Endothelial cell of umbilical vein (primary cell): Measurements from ENCODE around the gene PLXNA4. TPM values are rescaled to one million over a fixed set of nuclear protein-coding genes. Genes with fewer than 3 reads are reported as not detected.

Experiments used
- BruUV-seq: library from RNA; stranded (reverse); fragments of 400-500 nt; replicated peaks from 2 replicates; lab custom pipeline; 2021; lab: Mats Ljungman, UMichigan
- CTCF ChIA-PET: fragments of 300-600, 350-600 bp; sonication (Branson Sonifier 250); formaldehyde crosslinking; loops from one replicate; lab custom pipeline; 2021; ENCODE audit warnings: antibody characterized with exemption, inconsistent platforms; lab: Charles Lee
- POLR2A ChIA-PET: fragments of 300-600, 350-600 bp; sonication (Branson Sonifier 250); formaldehyde crosslinking; loops from one replicate; lab custom pipeline; 2021; ENCODE audit warnings: antibody characterized with exemption, inconsistent platforms; lab: Charles Lee
- DNase-seq: peaks from one replicate; pipeline ENCODE4 v3.0.0-alpha.2; 2011; ENCODE audit warnings: low read depth, low spot score
- FAIRE-seq: peaks from 2 replicates; lab custom pipeline; 2011; peaks lifted over from hg19 to GRCh38; lab: Jason Lieb, UNC
- H2AFZ ChIP-seq: 2 replicates; pipeline ENCODE4 v1.6.0; 2012; ENCODE audit warnings: low read depth, low read length, control low read depth, inconsistent platforms
- H3K27ac ChIP-seq: 2 replicates; pipeline ENCODE4 v1.5.1; 2011; ENCODE audit warnings: low read depth, mild to moderate bottlenecking, control low read depth, low read length, moderate library complexity; ENCODE audit not compliant: insufficient read depth
- H3K27me3 ChIP-seq, 2 experiments: 2 replicates each; pipeline versions ENCODE4 v1.6.0 to v1.6.1; 2011; ENCODE audit warnings: low read length in 2 of 2, mixed read lengths in 1 of 2; ENCODE audit not compliant: control insufficient read depth in 2 of 2, insufficient read depth in 2 of 2
- H3K36me3 ChIP-seq, 2 experiments: 2 replicates in 1 of 2; 3 replicates in 1 of 2; pipeline ENCODE4 v1.5.1; 2011; ENCODE audit warnings: low read length in 2 of 2, mild to moderate bottlenecking in 1 of 2, moderate library complexity in 1 of 2; ENCODE audit not compliant: control insufficient read depth in 2 of 2, insufficient read depth in 2 of 2; ENCODE audit errors: extremely low read depth in 1 of 2
- H3K4me1 ChIP-seq: 3 replicates; pipeline ENCODE4 v1.5.1; 2011; ENCODE audit warnings: mild to moderate bottlenecking, low read length; ENCODE audit not compliant: control insufficient read depth, insufficient read depth; ENCODE audit errors: extremely low read depth
- H3K4me2 ChIP-seq: 2 replicates; pipeline ENCODE4 v1.6.1; 2011; ENCODE audit warnings: low read length, control low read depth, mixed read lengths; ENCODE audit not compliant: insufficient read depth
- H3K4me3 ChIP-seq, 3 experiments: fragments of 200-600 bp in 1 of 3; sonication (generic), shearing (Covaris generic) in 1 of 3; replicated peaks in 1 of 3; 2 replicates each; pipeline ENCODE4 v1.5.1; 2011 to 2016; ENCODE audit warnings: control low read depth in 3 of 3, low read length in 3 of 3, mild to moderate bottlenecking in 2 of 3, inconsistent platforms in 1 of 3, low read depth in 1 of 3, moderate library complexity in 1 of 3; ENCODE audit not compliant: insufficient read depth in 1 of 3
- H3K79me2 ChIP-seq: 2 replicates; pipeline ENCODE4 v1.6.0; 2012; ENCODE audit warnings: low read length, inconsistent platforms; ENCODE audit not compliant: control insufficient read depth, insufficient read depth
- H3K9ac ChIP-seq: replicated peaks from 2 replicates; pipeline ENCODE3; 2011; ENCODE audit warnings: low read length, control low read depth; ENCODE audit not compliant: insufficient read depth; ENCODE audit errors: extremely low read depth
- H3K9me1 ChIP-seq: replicated peaks from 3 replicates; pipeline ENCODE4 v1.6.0; 2011; ENCODE audit warnings: mild to moderate bottlenecking, low read length; ENCODE audit not compliant: control insufficient read depth, insufficient read depth; ENCODE audit errors: extremely low read depth
- H3K9me3 ChIP-seq: replicated peaks from 2 replicates; pipeline ENCODE4 v1.5.1; 2012; ENCODE audit warnings: low read length, inconsistent platforms; ENCODE audit not compliant: control insufficient read depth, insufficient read depth
- H4K20me1 ChIP-seq: replicated peaks from 2 replicates; pipeline ENCODE3; 2011; ENCODE audit warnings: mild to moderate bottlenecking, low read length; ENCODE audit not compliant: control insufficient read depth, insufficient read depth; ENCODE audit errors: extremely low read depth
- CTCF ChIP-seq, 2 donors: IDR thresholded peaks; 1 replicate in 1 of 2; 2 replicates in 1 of 2; pipeline ENCODE4 v1.5.1; 2011; ENCODE audit warnings: low read length in 2 of 2, mild to moderate bottlenecking in 2 of 2, moderate library complexity in 2 of 2, control low read depth in 1 of 2, inconsistent platforms in 1 of 2, low read depth in 1 of 2; ENCODE audit not compliant: insufficient read depth in 1 of 2; ENCODE audit errors: extremely low read depth in 1 of 2
- EZH2 ChIP-seq: IDR thresholded peaks from 2 replicates; pipeline ENCODE4 v1.6.1; 2012; ENCODE audit warnings: borderline replicate concordance, low read depth, mild to moderate bottlenecking, moderate library complexity, low read length, inconsistent platforms; ENCODE audit not compliant: severe bottlenecking
- FOS ChIP-seq: IDR thresholded peaks from 2 replicates; pipeline ENCODE4 v1.6.1; 2011; ENCODE audit warnings: mild to moderate bottlenecking, low read length, moderate library complexity, borderline replicate concordance; ENCODE audit not compliant: insufficient read depth
- GATA2 ChIP-seq: IDR thresholded peaks from 2 replicates; pipeline ENCODE4 v1.7.0; 2011; ENCODE audit warnings: low read depth, mild to moderate bottlenecking, moderate library complexity, mixed read lengths, low read length; ENCODE audit not compliant: insufficient read length, insufficient read depth
- JUN ChIP-seq: IDR thresholded peaks from 2 replicates; pipeline ENCODE4 v1.6.1; 2011; ENCODE audit warnings: borderline replicate concordance, low read depth; ENCODE audit not compliant: insufficient read length, insufficient read depth
- MAX ChIP-seq: IDR thresholded peaks from 2 replicates; pipeline ENCODE4 v1.6.1; 2011; ENCODE audit not compliant: insufficient read depth, insufficient read length
- MYC ChIP-seq: IDR thresholded peaks from one replicate; pipeline ENCODE4 v1.6.1; 2011; ENCODE audit warnings: mild to moderate bottlenecking, low read depth, low read length
- POLR2A ChIP-seq: IDR thresholded peaks from 2 replicates; pipeline ENCODE4 v1.6.1; 2012; ENCODE audit warnings: low read depth, mild to moderate bottlenecking, control low read depth, low read length
- POLR2AphosphoS5 ChIP-seq: IDR thresholded peaks from 2 replicates; pipeline ENCODE4 v1.6.1; 2012; ENCODE audit warnings: low read depth, mild to moderate bottlenecking, control low read depth, low read length, moderate library complexity; ENCODE audit not compliant: insufficient read depth
- dilution Hi-C: fragments of 300-500 bp; cut with MboI; formaldehyde crosslinking; loops from one replicate; pipeline ENCODE4 v1.15.0; 2019; ENCODE audit warnings: low sequenced_read_pairs; ENCODE audit not compliant: extremely low pct_ligation_motif_present
- intact Hi-C: fragments of 100-400 bp; cut with micrococcal nuclease; formaldehyde crosslinking; loops from one replicate; pipeline ENCODE4 v1.10.0; 2022
- polyA plus RNA-seq, 4 experiments: library from polyadenylated mRNA; depleted of rRNA in 3 of 4; stranded (reverse) in 3 of 4; unstranded in 1 of 4; fragments of >200 nt; gene quantifications; 2 replicates each; pipeline versions ENCODE4 v1.2.1 to v1.2.3, GENCODE V29; 2011 to 2012; ENCODE audit warnings: missing spikeins in 1 of 4
- total RNA-seq: library from RNA; stranded (reverse); gene quantifications from 2 replicates; pipeline ENCODE4 v1.2.3, GENCODE V29; 2021

PLXNA4 gene
- total and polyA plus RNA-seq, 2 donors (not counting 3 experiments of a cell fraction or from before 2014, with no cell fraction given): 12.1 to 20.4 TPM

DNA sequence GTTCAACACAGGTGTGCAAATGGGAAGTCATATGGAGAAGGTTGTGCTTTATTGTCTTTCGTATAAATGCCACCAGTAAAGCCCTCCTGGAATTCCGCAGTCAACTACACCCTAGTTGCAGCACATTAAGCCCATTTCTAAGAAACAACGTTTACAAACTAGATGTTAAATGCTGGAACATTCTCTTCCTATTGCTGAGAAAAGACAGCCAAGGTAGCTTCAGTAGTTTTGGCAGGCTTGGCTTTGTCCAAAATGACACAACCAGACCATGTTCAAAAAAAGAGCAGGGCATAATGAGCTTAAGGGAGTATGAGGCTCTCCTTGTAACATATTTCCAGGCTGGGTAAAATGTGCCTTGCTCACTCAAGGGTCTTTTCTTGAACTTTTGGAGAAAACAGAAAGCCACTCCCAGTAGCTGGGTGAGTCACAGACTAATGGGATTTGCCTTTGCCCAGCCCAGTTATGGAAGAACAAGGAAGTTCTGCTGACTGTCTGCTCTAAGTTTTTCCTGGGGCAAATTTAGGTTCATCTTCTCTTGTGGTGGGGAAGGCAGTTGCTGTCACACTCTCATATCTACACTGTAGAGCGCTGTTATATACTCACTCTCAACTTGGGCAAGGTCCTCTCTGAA, 238.7 kb downstream of the PLXNA4 start:
- Histone ChIP-seq H3K9me3 (no peaks in the 10 kb centered on the region), H4K20me1 (no peaks in the 10 kb centered on the region), H3K27me3 (no peaks in the 10 kb centered on the region), H3K79me2 (no peaks in the 10 kb centered on the region), H3K4me1 (peaks cover 6% of the 10 kb centered on the region), H3K36me3 (no peaks in the 10 kb centered on the region), H3K4me3 (no peak overlapping the region), H3K9ac (no peak overlapping the region), H3K9me1 (no peaks in the 10 kb centered on the region), H2AFZ (no peak overlapping the region), H3K4me2 (no peak overlapping the region), H3K27ac (no peak overlapping the region)
- dilution Hi-C loops: no loop called here
- DNase-seq (no peak), FAIRE-seq (no peak)
- CTCF ChIA-PET: no interaction called here
- BruUV-seq: no TSS peak
- TF ChIP-seq EZH2 (no peak), FOS (peak; percentile 40)
- intact Hi-C loops: no loop called here
- POLR2A ChIA-PET: no interaction called here

DNA sequence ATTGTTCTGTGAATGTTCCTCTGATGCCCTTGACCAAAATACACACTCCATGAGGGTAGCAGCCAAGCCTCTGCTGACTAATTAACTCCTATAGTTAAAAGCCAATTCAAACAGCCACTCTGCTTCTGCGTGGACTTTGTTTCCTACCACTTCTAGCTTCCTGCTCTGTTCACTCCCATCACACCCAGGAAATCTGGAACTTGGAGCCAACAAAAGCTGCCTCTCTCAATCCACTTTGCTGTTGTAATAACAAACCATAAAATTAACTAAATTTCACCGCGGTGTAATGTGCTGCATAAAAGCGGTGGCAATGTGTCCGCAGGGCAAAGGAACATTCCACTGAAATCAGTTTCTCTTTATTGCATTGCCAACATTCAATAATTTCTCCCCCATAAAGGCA, 239.5 kb downstream of the PLXNA4 start:
- Histone ChIP-seq H3K4me3 (no peak overlapping the region), H2AFZ (no peak overlapping the region), H3K36me3 (no peaks in the 10 kb centered on the region), H4K20me1 (no peaks in the 10 kb centered on the region), H3K27ac (no peak overlapping the region), H3K9me3 (no peaks in the 10 kb centered on the region), H3K79me2 (no peaks in the 10 kb centered on the region), H3K9ac (no peak overlapping the region), H3K9me1 (no peaks in the 10 kb centered on the region), H3K4me1 (peaks cover 6% of the 10 kb centered on the region), H3K27me3 (no peaks in the 10 kb centered on the region), H3K4me2 (no peak overlapping the region)
- FAIRE-seq: no peak
- intact Hi-C loops (no loop called here), dilution Hi-C loops (no loop called here)
- CTCF ChIA-PET: interaction anchor here (1.3 kb wide), 2 partner anchors 18 to 164 kb away, joined by 3 read pairs; no protein-coding TSS in a partner anchor
- POLR2A ChIA-PET: no interaction called here
- no TSS peak for BruUV-seq
- TF ChIP-seq CTCF (IDR thresholded peaks at IDR 0.05; ENCODE audit: extremely low read depth in 1 of 2, insufficient read depth in 1 of 2, low read depth in 1 of 2, low read length in 2 of 2) (no peak), FOS (no peak), MYC (no peak), POLR2A (no peak), POLR2AphosphoS5 (no peak), MAX (no peak), JUN (no peak), GATA2 (no peak), EZH2 (no peak)
- DNase-seq: no peak
